Esophagus squamous epithelium (tissue), 5 donors: ENCODE measurements around the gene CD93. TPM values are rescaled to one million over a fixed set of nuclear protein-coding genes. Genes with fewer than 3 reads are reported as not detected.

ENCODE experiments used
- DNase-seq: peaks from one replicate; lab custom pipeline; 2025; lab: John Stamatoyannopoulos, UW
- H3K27ac ChIP-seq, 4 donors: fragments of 200-600 bp; sonication (generic); one replicate each; pipeline ENCODE4 v1.5.1; 2016 to 2019; ENCODE audit warnings: mild to moderate bottlenecking in 1 of 4
- H3K27me3 ChIP-seq, 4 donors: fragments of 200-600 bp; sonication (generic); 1 replicate in 3 of 4; 2 replicates in 1 of 4; pipeline versions ENCODE4 v1.5.1 to v1.6.0; 2017 to 2021; ENCODE audit warnings: antibody characterized with exemption in 1 of 4
- H3K36me3 ChIP-seq, 3 donors: fragments of 200-600 bp; sonication (generic); one replicate each; pipeline ENCODE4 v1.5.1; 2016 to 2019
- H3K4me1 ChIP-seq, 3 donors: fragments of 200-600 bp; sonication (generic); one replicate each; pipeline ENCODE4 v1.5.1; 2017 to 2019
- H3K4me3 ChIP-seq, 4 donors: fragments of 200-600 bp; sonication (generic); 1 replicate in 3 of 4; 2 replicates in 1 of 4; pipeline ENCODE4 v1.5.1; 2016 to 2019; ENCODE audit warnings: mild to moderate bottlenecking in 2 of 4, moderate library complexity in 1 of 4
- H3K9me3 ChIP-seq, 3 donors: fragments of 200-600 bp; sonication (generic); one replicate each; pipeline ENCODE4 v1.5.1; 2016 to 2019
- CTCF ChIP-seq, 6 experiments: fragments of 450-650 bp in 4 of 6; fragments of 200-600 bp in 2 of 6; sonication (generic) in 2 of 6; IDR thresholded peaks; one replicate each; pipeline ENCODE4 v1.5.1; 2016 to 2019; ENCODE audit warnings: antibody characterized with exemption in 6 of 6, mild to moderate bottlenecking in 4 of 6, moderate library complexity in 4 of 6
- POLR2A ChIP-seq, 4 donors: fragments of 450-650 bp; IDR thresholded peaks; one replicate each; pipeline ENCODE4 v1.6.1; 2017; ENCODE audit warnings: antibody characterized with exemption in 4 of 4, mild to moderate bottlenecking in 4 of 4, moderate library complexity in 3 of 4
- WGBS, 2 donors: methylation state at CpG; one replicate each; pipeline ENCODE4 v1.1.5; 2018; 5-methylcytosine and 5-hydroxymethylcytosine counted together
- intact Hi-C: fragments of 100-400 bp; cut with DNase I; formaldehyde crosslinking; loops from one replicate; pipeline ENCODE4 v1.15.0; 2022
- total RNA-seq, 4 donors: library from RNA; depleted of rRNA; stranded (reverse); fragments of >200 nt; gene quantifications; one replicate each; pipeline ENCODE4 v1.1.0, GENCODE V29; 2016
- donor health status: DM: yes; HTN: yes; CAD: no.

Gene CD93
- total RNA-seq, 4 donors from 2014 or later, result 4.5 to 22.9 (median 14.6) TPM

DNA sequence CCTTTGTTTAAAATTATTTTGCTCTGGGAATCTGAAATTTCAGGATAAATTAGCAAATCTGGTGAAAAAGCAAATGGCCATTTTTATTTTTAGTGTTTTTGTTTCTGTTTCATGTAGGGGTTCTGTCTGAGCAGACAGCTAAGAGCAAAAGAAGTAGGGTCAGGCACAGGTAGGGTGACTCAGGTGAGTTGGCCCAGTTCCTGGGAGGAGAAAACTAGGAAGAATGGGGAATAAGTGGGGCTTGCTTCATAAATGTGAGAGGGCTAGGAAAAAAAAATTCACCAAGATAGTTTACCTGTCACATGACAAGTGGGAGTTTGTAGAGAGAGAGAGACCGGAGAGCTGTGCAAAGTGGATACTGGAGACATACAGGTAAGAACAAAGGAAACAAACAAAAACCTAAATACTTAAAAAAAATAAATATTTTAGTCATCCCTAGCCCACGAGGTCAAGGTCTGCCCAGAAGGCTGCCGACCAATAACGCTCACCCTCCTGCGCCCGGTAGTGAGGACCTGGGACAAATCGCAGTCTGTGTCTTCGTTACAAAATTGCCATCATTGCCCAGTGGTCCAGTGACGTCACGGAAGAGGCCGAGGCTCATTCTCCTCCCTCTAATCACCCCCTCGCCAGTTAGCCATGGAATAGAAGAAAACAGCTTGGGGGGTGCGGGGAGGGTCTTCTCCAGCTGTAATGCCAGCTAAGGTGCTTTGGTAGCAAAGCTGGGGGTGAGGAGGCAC is 39.0 kb downstream of the CD93 start:
- peak overlapping the region; percentile 93 to 98 (median 96) for H3K27ac ChIP-seq
- 36 to 54% methylated on average over 11 to 12 of the region's 13 CpGs for WGBS, 2 donors

DNA sequence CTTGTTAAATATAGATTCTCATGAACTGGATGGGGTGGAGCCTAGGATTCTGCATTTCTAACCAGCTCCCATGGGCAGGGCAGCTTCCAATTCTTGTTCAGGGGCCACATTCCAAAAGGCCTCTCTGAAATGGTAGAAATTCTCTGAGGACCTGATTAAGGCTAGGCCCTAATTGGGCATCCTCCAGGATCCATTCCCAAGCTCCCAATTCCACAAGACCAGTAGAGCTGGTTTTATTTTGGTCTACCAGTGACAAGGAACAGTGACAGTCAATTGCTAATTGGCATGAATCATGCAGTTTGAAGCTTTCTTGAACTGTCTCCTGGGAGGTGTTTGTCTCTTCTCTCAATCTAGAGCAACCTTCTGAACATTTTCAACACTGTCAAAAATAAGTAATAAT is 39.7 kb downstream of the CD93 start:
- Histone ChIP-seq H3K4me1 (peaks cover 13 to 75% (median 28%) of the 10 kb centered on the region in 3 donors), H3K36me3 (no peaks in the 10 kb centered on the region), H3K9me3 (no peaks in the 10 kb centered on the region), H3K4me3 (peak overlapping the region; percentile 45 to 78 (median 66)), H3K27ac (peak overlapping the region in 2 of 4 donors; percentile 96 to 98), H3K27me3 (peaks cover 0 to 77% (median 0%) of the 10 kb centered on the region in 4 donors)
- DNase-seq, result no peak
- intact Hi-C loops, result loop anchor here (5.0 to 10.0 kb wide), 2 partner anchors 158 to 354 kb away; no protein-coding TSS in a partner anchor
- TF ChIP-seq CTCF (IDR thresholded peaks at IDR 0.05), result no peak
- no peak for TF ChIP-seq POLR2A (IDR thresholded peaks at IDR 0.05)

More for the DNA sequence above, 39.0 kb downstream of the CD93 start:
- intact Hi-C loops, result loop anchor here (5.0 to 10.0 kb wide), 2 partner anchors 158 to 355 kb away; no protein-coding TSS in a partner anchor
- Histone ChIP-seq H3K9me3 (no peaks in the 10 kb centered on the region), H3K4me3 (peak overlapping the region; percentile 45 to 78 (median 66)), H3K36me3 (no peaks in the 10 kb centered on the region), H3K4me1 (peaks cover 13 to 83% (median 28%) of the 10 kb centered on the region in 3 donors), H3K27me3 (peaks cover 0 to 81% (median 0%) of the 10 kb centered on the region in 4 donors)
- TF ChIP-seq CTCF (IDR thresholded peaks at IDR 0.05) (no peak), POLR2A (IDR thresholded peaks at IDR 0.05) (no peak)
- DNase-seq, result no peak

DNA sequence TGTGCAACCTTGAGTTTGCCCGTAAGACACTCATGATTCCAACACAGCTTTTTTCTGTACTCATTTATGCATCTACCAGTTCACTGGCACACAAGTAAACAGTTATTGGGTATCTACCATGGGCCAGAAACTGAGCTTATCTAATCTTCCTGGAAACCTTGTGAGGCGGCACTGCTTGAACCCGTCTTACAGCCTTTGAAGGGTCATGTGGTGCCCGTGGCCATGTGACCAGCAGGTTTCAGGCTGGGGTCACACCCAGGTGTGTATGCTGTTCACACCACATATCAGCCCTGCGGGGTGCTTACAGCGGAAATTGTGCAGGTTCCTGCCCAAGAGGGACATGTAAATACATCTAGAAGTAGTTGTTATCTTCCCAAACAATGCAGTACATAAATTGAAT is 42.7 kb downstream of the CD93 start:
- Histone ChIP-seq H3K9me3 (no peaks in the 10 kb centered on the region), H3K27ac (no peak overlapping the region), H3K4me3 (no peak overlapping the region), H3K27me3 (peaks cover 0 to 74% (median 0%) of the 10 kb centered on the region in 4 donors), H3K4me1 (peaks cover 6 to 45% (median 21%) of the 10 kb centered on the region in 3 donors), H3K36me3 (no peaks in the 10 kb centered on the region)
- no peak for DNase-seq
- 69 to 70% methylated on average over 6 of the region's 6 CpGs for WGBS, 2 donors
- intact Hi-C loops, result loop anchor here (10.0 kb wide), 1 partner anchor 161 kb away; no protein-coding TSS in a partner anchor
- TF ChIP-seq POLR2A (IDR thresholded peaks at IDR 0.05), result no peak
- TF ChIP-seq CTCF (IDR thresholded peaks at IDR 0.05), result no peak

GRCh38 chr20:23042270-23042669 is 43.9 kb downstream of the CD93 start:
- Histone ChIP-seq H3K27ac (no peak overlapping the region), H3K4me3 (no peak overlapping the region), H3K27me3 (peaks cover 0 to 74% (median 0%) of the 10 kb centered on the region in 4 donors), H3K36me3 (no peaks in the 10 kb centered on the region), H3K4me1 (peaks cover 6 to 34% (median 11%) of the 10 kb centered on the region in 3 donors), H3K9me3 (no peaks in the 10 kb centered on the region)
- WGBS, 2 donors, result 58 to 65% methylated on average over 3 of the region's 3 CpGs
- TF ChIP-seq POLR2A (IDR thresholded peaks at IDR 0.05), result no peak
- no peak for TF ChIP-seq CTCF (IDR thresholded peaks at IDR 0.05)
- DNase-seq, result no peak
- intact Hi-C loops, result loop anchor here (10.0 kb wide), 1 partner anchor 163 kb away; no protein-coding TSS in a partner anchor
